Occipital lobe (tissue), 3 donors: ENCODE measurements around the gene BLACAT1. TPM values are rescaled to one million over a fixed set of nuclear protein-coding genes. Genes with fewer than 3 reads are reported as not detected.
"Not testable (repeated sequence)": the region's sequence is repeated elsewhere in the genome, so short reads cannot be mapped to it uniquely, and the experiment has no call there.

ENCODE experiments used
- DNase-seq: peaks from one replicate; lab custom pipeline; 2025; lab: John Stamatoyannopoulos, UW
- small RNA-seq: library from RNA; depleted of rRNA; stranded (forward); fragments of <200 nt; gene quantifications from one replicate; pipeline ENCODE3, GENCODE V24; 2014
- total RNA-seq: library from RNA; depleted of rRNA; stranded (reverse); fragments of >200 nt; gene quantifications from one replicate; pipeline ENCODE4 v1.2.3, GENCODE V29; 2014

The BLACAT1 gene
- total RNA-seq, 1 donor from 2014 or later: 0.94 TPM

GRCh38 chr1:205417870-205418635 lies 37.8 kb downstream of the BLACAT1 start:
- DNase-seq: no peak

GRCh38 chr1:205416322-205416721 lies 39.5 kb downstream of the BLACAT1 start:
- DNase-seq: no peak

DNA sequence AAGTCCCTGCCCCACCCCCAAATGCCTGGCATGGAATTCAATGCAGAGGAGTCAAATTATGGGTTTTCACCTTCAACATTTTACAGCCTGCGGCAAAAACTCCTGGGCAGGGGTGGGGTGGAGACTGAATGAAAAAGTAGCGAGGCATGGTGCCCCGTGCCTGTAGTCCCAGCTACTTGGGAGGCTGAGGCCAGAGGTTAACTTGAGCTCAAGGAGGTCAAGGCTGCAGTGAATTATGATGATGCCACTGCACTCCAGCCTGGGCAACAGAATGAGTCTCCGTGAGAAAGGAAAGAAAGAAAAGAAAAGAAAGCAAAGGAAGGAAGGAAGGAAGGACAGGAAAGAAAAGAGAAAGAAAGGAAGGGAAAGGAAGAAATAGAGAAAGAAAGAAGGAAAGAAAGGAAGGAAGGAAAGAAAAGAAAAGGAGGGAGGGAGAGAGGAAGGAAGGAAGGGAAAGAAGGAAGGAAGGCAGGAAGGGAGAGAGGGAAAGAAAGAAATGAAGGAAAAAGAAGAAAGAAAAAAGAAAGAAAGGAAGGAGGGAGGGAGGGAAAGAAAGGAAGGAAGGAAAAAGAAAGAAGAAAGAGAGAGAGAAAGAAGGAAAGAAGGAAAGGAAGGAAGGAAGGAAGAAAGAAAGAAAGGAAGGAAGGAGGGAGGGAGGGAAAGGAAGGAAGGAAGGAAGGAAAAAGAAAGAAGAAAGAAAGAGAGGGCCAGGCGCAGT lies 45.1 kb downstream of the BLACAT1 start:
- DNase-seq: no peak

GRCh38 chr1:205407970-205408369 lies 47.9 kb downstream of the BLACAT1 start:
- no peak for DNase-seq

GRCh38 chr1:205406252-205406651 lies 49.6 kb downstream of the BLACAT1 start:
- DNase-seq: not testable (repeated sequence)

Small RNAs within 50 kb of the gene (small RNA-seq; reads per million reads assigned to genes)
- 42.3 reads per million, percentile 95 among the genes with 10 or more reads in this experiment for gene MIR135B

Other genes starting within 250 kb of the BLACAT1 start
- 28.1 TPM for gene DSTYK, start 244.3 kb downstream of the BLACAT1 start, total RNA-seq
- gene TMCC2, start 228.1 kb downstream of the BLACAT1 start, total RNA-seq: 45.9 TPM
- gene NUAK2, start 134.3 kb downstream of the BLACAT1 start, total RNA-seq: 1.1 TPM
- gene KLHDC8A, start 99.1 kb downstream of the BLACAT1 start, total RNA-seq: 18.6 TPM
- 6.9 TPM for gene LEMD1, start 34.0 kb downstream of the BLACAT1 start, total RNA-seq
- gene CDK18, start 48.6 kb upstream of the BLACAT1 start, total RNA-seq: 0.16 TPM
- gene ELK4, start 176.0 kb upstream of the BLACAT1 start, total RNA-seq: 13.3 TPM
- gene SLC45A3, start 224.5 kb upstream of the BLACAT1 start, total RNA-seq: 4.4 TPM